Lung (tissue), 12 donors: ENCODE measurements around the gene URGCP. TPM values are rescaled to one million over a fixed set of nuclear protein-coding genes. Genes with fewer than 3 reads are reported as not detected.

ENCODE experiments used
- ATAC-seq: fragments of 200-7000 bp; cut with Tn5 transposase; one replicate; pipeline ENCODE4 v1.9.1; 2020; ENCODE audit warnings: moderate number of reproducible peaks; ENCODE audit not compliant: insufficient read depth, low FRiP score
- DNase-seq, 3 donors: peaks; one replicate each; pipeline ENCODE4 v3.0.0-alpha.2; 2013 to 2017
- H3K27ac ChIP-seq, 2 donors: one replicate each; pipeline ENCODE4 v1.5.1; 2013; ENCODE audit warnings: mild to moderate bottlenecking in 2 of 2, moderate library complexity in 2 of 2, control low read depth in 1 of 2, inconsistent platforms in 1 of 2, low read depth in 1 of 2, low read length in 1 of 2
- H3K27me3 ChIP-seq, 3 donors: one replicate each; pipeline ENCODE4 v1.5.1; 2013; ENCODE audit warnings: low read length in 2 of 3; ENCODE audit not compliant: control insufficient read depth in 3 of 3, insufficient read depth in 3 of 3
- H3K36me3 ChIP-seq, 4 donors: one replicate each; pipeline ENCODE4 v1.5.1; 2013; ENCODE audit warnings: low read length in 4 of 4, mild to moderate bottlenecking in 1 of 4, moderate library complexity in 1 of 4; ENCODE audit not compliant: control insufficient read depth in 4 of 4, insufficient read depth in 4 of 4
- H3K4me1 ChIP-seq, 5 donors: one replicate each; pipeline ENCODE4 v1.5.1; 2013; ENCODE audit warnings: low read length in 5 of 5, mild to moderate bottlenecking in 2 of 5, moderate library complexity in 1 of 5; ENCODE audit not compliant: control insufficient read depth in 5 of 5, insufficient read depth in 5 of 5
- H3K4me3 ChIP-seq: one replicate; pipeline ENCODE4 v1.5.1; 2013; ENCODE audit warnings: mild to moderate bottlenecking, control low read depth, moderate library complexity
- H3K9ac ChIP-seq, 2 donors: one replicate each; pipeline ENCODE4 v1.5.1; 2013; ENCODE audit warnings: low read length in 2 of 2, control low read depth in 1 of 2; ENCODE audit not compliant: insufficient read depth in 1 of 2
- H3K9me3 ChIP-seq, 4 donors: one replicate each; pipeline ENCODE4 v1.5.1; 2013; ENCODE audit warnings: low read length in 3 of 4, mild to moderate bottlenecking in 1 of 4, moderate library complexity in 1 of 4; ENCODE audit not compliant: control insufficient read depth in 4 of 4, insufficient read depth in 3 of 4
- CTCF ChIP-seq: IDR thresholded peaks from 2 replicates; pipeline ENCODE4 v1.5.1; 2012; ENCODE audit warnings: mild to moderate bottlenecking; ENCODE audit errors: control extremely low read depth, extremely low read depth
- WGBS, 2 donors: extraction: QIAGEN DNeasy Blood & Tissue Kit; methylation state at CpG; one replicate each; pipeline ENCODE4 v1.1.7; 2013; 5-methylcytosine and 5-hydroxymethylcytosine counted together
- polyA plus RNA-seq, 2 donors: library from polyadenylated mRNA; stranded (reverse); fragments of 200-250 nt; gene quantifications; one replicate each; pipeline ENCODE4 v1.2.1, GENCODE V29; 2013
- total RNA-seq, 2 donors: library from RNA; depleted of rRNA in 1 of 2; stranded (reverse); fragments of >200 nt in 1 of 2; gene quantifications; one replicate each; pipeline ENCODE4 v1.2.1, GENCODE V29; 2014 to 2021
- donor health status: control.
- donor health status: control.
- donor health status: Bipolar disorder and iron deficiency.
- donor health status: healthy.
- donor health status: DM: yes; HTN: yes; CAD: no.

Gene URGCP
- total and polyA plus RNA-seq, 4 donors: 11.8 to 25.5 (median 19.7) TPM

GRCh38 chr7:43895847-43896415 lies 10.5 kb downstream of the URGCP start:
- no peak for ATAC-seq
- Histone ChIP-seq H3K4me1 (peaks cover 0 to 10% (median 0%) of the 10 kb centered on the region in 5 donors), H3K9ac (no peak overlapping the region), H3K9me3 (no peaks in the 10 kb centered on the region), H3K36me3 (peaks cover 0 to 4% (median 0%) of the 10 kb centered on the region in 4 donors), H3K4me3 (no peak overlapping the region), H3K27ac (no peak overlapping the region), H3K27me3 (no peaks in the 10 kb centered on the region)
- 92 to 93% methylated on average over 8 of the region's 8 CpGs for WGBS, 2 donors
- no peak for DNase-seq
- no peak for TF ChIP-seq CTCF

GRCh38 chr7:43891069-43891955 lies 15.1 kb downstream of the URGCP start:
- Histone ChIP-seq H3K9me3 (no peaks in the 10 kb centered on the region), H3K27ac (no peak overlapping the region), H3K27me3 (no peaks in the 10 kb centered on the region), H3K4me3 (no peak overlapping the region), H3K9ac (no peak overlapping the region), H3K4me1 (peaks cover 0 to 11% (median 0%) of the 10 kb centered on the region in 5 donors), H3K36me3 (peaks cover 0 to 3% (median 0%) of the 10 kb centered on the region in 4 donors)
- DNase-seq: no peak
- WGBS, 2 donors: 93 to 96% methylated on average over 12 of the region's 12 CpGs
- no peak for TF ChIP-seq CTCF
- no peak for ATAC-seq

- DNase-seq (no peak), ATAC-seq (no peak)
- H3K9ac ChIP-seq: no peak overlapping the region
- TF ChIP-seq CTCF: no peak
- H3K36me3 ChIP-seq: peaks cover 0 to 8% (median 5%) of the 10 kb centered on the region in 4 donors
- no peaks in the 10 kb centered on the region for H3K9me3 ChIP-seq
- H3K4me3 ChIP-seq: no peak overlapping the region
- H3K27ac ChIP-seq: no peak overlapping the region
- WGBS, 2 donors: 93 to 94% methylated on average over 6 of the region's 6 CpGs
- H3K4me1 ChIP-seq: peaks cover 0 to 11% (median 0%) of the 10 kb centered on the region in 5 donors
- no peaks in the 10 kb centered on the region for H3K27me3 ChIP-seq
Measured at GRCh38 chr7:43890468-43890867, 15.9 kb downstream of the URGCP start.
